Prostate gland (tissue), 2 donors: ENCODE measurements around the gene ZNF536. TPM values are rescaled to one million over a fixed set of nuclear protein-coding genes. Genes with fewer than 3 reads are reported as not detected.

Source experiments
- DNase-seq: peaks from one replicate; pipeline ENCODE4 v3.0.0-alpha.2; 2019; ENCODE audit warnings: low spot score
- H3K27ac ChIP-seq, 2 donors: fragments of 200-600 bp; sonication (generic); 2 replicates each; pipeline ENCODE4 v1.5.1; 2017 to 2019
- H3K27me3 ChIP-seq: fragments of 200-600 bp; sonication (generic); replicated peaks from 2 replicates; pipeline ENCODE4 v1.5.1; 2019; ENCODE audit not compliant: insufficient read depth
- H3K36me3 ChIP-seq, 2 donors: fragments of 200-600 bp; sonication (generic); 1 replicate in 1 of 2; 2 replicates in 1 of 2; pipeline versions ENCODE4 v1.5.1 to v1.8.1; 2017 to 2019
- H3K4me1 ChIP-seq: fragments of 200-600 bp; sonication (generic); replicated peaks from 2 replicates; pipeline ENCODE4 v1.5.1; 2019
- H3K4me3 ChIP-seq, 2 donors: fragments of 200-600 bp; sonication (generic); 2 replicates each; pipeline ENCODE4 v1.5.1; 2017 to 2019
- H3K9me3 ChIP-seq: fragments of 200-600 bp; sonication (generic); 2 replicates; pipeline ENCODE4 v1.5.1; 2017
- CTCF ChIP-seq, 4 experiments: fragments of 200-600 bp in 2 of 4; fragments of 450-650 bp in 2 of 4; sonication (generic) in 2 of 4; IDR thresholded peaks; 1 replicate in 3 of 4; 2 replicates in 1 of 4; pipeline ENCODE4 v1.5.1; 2016 to 2019; ENCODE audit warnings: antibody characterized with exemption in 4 of 4, mild to moderate bottlenecking in 2 of 4, moderate library complexity in 2 of 4
- POLR2A ChIP-seq: fragments of 450-650 bp; IDR thresholded peaks from one replicate; pipeline ENCODE4 v1.6.1; 2016; ENCODE audit warnings: antibody characterized with exemption, mild to moderate bottlenecking
- POLR2AphosphoS5 ChIP-seq: sonication (generic); formaldehyde crosslinking; IDR thresholded peaks from one replicate; pipeline ENCODE4 v1.6.1; 2017; ENCODE audit warnings: antibody characterized with exemption
- WGBS: methylation state at CpG from one replicate; pipeline ENCODE4 v1.1.5; 2018; 5-methylcytosine and 5-hydroxymethylcytosine counted together
- intact Hi-C: fragments of 100-400 bp; cut with DNase I; formaldehyde crosslinking; loops from one replicate; pipeline ENCODE4 v1.14.2; 2022
- total RNA-seq, 2 donors: library from RNA; depleted of rRNA; stranded (reverse); fragments of >200 nt; gene quantifications; one replicate each; pipeline ENCODE4 v1.1.0, GENCODE V29; 2016

ZNF536 gene
- total RNA-seq, 2 donors from 2014 or later = 1.1 to 42.0 TPM

- intact Hi-C loops = no loop called here
- WGBS = 66% methylated on average over 11 of the region's 11 CpGs
- Histone ChIP-seq H3K4me1 (no peaks in the 10 kb centered on the region), H3K36me3 (no peaks in the 10 kb centered on the region), H3K9me3 (no peaks in the 10 kb centered on the region), H3K27ac (no peak overlapping the region), H3K27me3 (no peaks in the 10 kb centered on the region), H3K4me3 (no peak overlapping the region)
- TF ChIP-seq CTCF (IDR thresholded peaks at IDR 0.05) (no peak), POLR2AphosphoS5 (no peak), POLR2A (no peak)
- DNase-seq = no peak
These were observed 222.0 kb downstream of the ZNF536 start for GRCh38 chr19:30593975-30594745.

DNA sequence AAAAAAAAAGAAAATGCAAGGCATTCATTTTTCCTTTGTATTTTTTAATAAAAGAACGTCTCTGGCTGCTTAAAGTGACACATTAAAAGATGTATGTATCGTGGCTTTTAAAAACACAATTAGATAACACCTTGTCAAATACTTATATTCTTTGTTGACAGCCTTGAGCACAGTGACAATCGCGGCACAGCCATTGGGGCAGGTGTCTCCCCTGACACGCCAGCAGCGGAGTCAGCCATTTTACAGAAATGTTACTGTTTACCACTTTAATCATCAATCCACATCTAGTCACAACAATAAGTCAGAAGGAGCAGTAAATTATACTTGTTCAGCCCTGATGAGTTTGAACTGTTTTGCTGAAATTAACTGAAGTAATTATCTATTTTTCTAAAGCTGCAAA lies 224.1 kb downstream of the ZNF536 start:
- no peaks in the 10 kb centered on the region for H3K27me3 ChIP-seq
- intact Hi-C loops = no loop called here
- H3K9me3 ChIP-seq = no peaks in the 10 kb centered on the region
- H3K27ac ChIP-seq = no peak overlapping the region
- no peak for DNase-seq
- no peaks in the 10 kb centered on the region for H3K4me1 ChIP-seq
- TF ChIP-seq POLR2A = no peak
- no peak for TF ChIP-seq POLR2AphosphoS5
- no peak for TF ChIP-seq CTCF (IDR thresholded peaks at IDR 0.05)
- 62% methylated on average over 6 of the region's 6 CpGs for WGBS
- no peaks in the 10 kb centered on the region for H3K36me3 ChIP-seq
- no peak overlapping the region for H3K4me3 ChIP-seq

GRCh38 chr19:30596813-30597399 lies 224.7 kb downstream of the ZNF536 start:
- WGBS = 59% methylated on average over 9 of the region's 9 CpGs
- Histone ChIP-seq H3K27me3 (no peaks in the 10 kb centered on the region), H3K36me3 (no peaks in the 10 kb centered on the region), H3K9me3 (no peaks in the 10 kb centered on the region), H3K27ac (no peak overlapping the region), H3K4me1 (no peaks in the 10 kb centered on the region), H3K4me3 (no peak overlapping the region)
- intact Hi-C loops = no loop called here
- no peak for TF ChIP-seq CTCF (IDR thresholded peaks at IDR 0.05)
- no peak for DNase-seq

DNA sequence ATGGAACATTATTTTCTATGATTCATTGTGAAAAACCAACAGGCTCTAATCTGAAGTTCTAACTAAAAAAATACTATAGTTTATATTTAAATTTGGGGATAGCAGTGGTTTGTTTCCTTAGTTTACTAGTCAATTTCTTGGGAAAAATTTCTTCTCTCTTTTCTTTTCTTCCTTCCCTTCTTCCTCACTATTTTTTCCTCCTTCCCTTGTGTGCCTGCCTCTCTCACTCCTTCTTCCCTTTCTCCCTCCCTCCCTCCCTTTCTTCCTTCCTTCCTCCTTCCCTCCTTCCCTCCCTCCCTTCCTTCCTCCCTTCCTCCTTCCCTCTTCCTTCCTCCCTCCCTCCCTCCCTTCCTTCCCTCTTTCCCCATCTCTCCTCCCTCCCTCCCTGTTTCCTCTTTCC lies 226.5 kb downstream of the ZNF536 start:
- no peaks in the 10 kb centered on the region for H3K36me3 ChIP-seq
- TF ChIP-seq POLR2AphosphoS5 = no peak
- TF ChIP-seq CTCF (IDR thresholded peaks at IDR 0.05) = no peak
- H3K4me3 ChIP-seq = no peak overlapping the region
- no peaks in the 10 kb centered on the region for H3K4me1 ChIP-seq
- intact Hi-C loops = no loop called here
- H3K27ac ChIP-seq = no peak overlapping the region
- DNase-seq = no peak
- no peaks in the 10 kb centered on the region for H3K27me3 ChIP-seq
- no peaks in the 10 kb centered on the region for H3K9me3 ChIP-seq
